ENCODE results near the gene DCUN1D1. TPM values are rescaled to one million over a fixed set of nuclear protein-coding genes. Genes with fewer than 3 reads are reported as not detected.

Gene DCUN1D1
- total RNA-seq, 1 donor: 39.6 TPM

DNA sequence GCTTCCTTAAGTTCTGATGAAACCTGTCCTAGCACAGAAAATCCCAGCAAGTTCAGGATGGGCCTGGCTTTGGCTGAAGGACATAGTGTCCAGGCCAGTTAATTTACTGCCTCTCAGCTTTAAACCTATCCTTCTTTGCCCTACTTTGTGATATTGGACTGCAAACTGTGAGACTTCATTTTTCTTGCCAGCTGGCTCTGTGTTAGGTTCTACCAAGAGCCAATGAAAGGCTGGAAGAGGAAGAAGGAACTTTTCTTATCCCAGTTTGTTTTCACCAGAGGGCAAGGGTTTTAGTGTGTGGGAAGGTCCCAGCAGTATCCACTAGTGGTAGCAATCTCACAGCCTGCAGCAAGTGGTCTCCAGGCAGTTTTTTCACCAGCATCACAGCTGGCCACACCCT lies 18.2 kb downstream of the DCUN1D1 start:
- Histone ChIP-seq H3K9me3 (ENCODE audit: low read depth, low read length) (no peaks in the 10 kb centered on the region), H3K27me3 (ENCODE audit: insufficient read depth, low read length) (no peaks in the 10 kb centered on the region)

GRCh38 chr3:182959474-182960350 lies 20.6 kb downstream of the DCUN1D1 start:
- Histone ChIP-seq H3K27me3 (ENCODE audit: insufficient read depth, low read length) (no peaks in the 10 kb centered on the region), H3K9me3 (ENCODE audit: low read depth, low read length) (no peaks in the 10 kb centered on the region), H3K4me3 (ENCODE audit: low read length) (no peak overlapping the region), H3K4me1 (ENCODE audit: insufficient read depth, low read length) (peaks cover 6% of the 10 kb centered on the region)

More for the DNA sequence above, 18.2 kb downstream of the DCUN1D1 start:
- H3K4me1 ChIP-seq (ENCODE audit: insufficient read depth, low read length): peaks cover 9% of the 10 kb centered on the region
- no peak overlapping the region for H3K4me3 ChIP-seq (ENCODE audit: low read length)

DNA sequence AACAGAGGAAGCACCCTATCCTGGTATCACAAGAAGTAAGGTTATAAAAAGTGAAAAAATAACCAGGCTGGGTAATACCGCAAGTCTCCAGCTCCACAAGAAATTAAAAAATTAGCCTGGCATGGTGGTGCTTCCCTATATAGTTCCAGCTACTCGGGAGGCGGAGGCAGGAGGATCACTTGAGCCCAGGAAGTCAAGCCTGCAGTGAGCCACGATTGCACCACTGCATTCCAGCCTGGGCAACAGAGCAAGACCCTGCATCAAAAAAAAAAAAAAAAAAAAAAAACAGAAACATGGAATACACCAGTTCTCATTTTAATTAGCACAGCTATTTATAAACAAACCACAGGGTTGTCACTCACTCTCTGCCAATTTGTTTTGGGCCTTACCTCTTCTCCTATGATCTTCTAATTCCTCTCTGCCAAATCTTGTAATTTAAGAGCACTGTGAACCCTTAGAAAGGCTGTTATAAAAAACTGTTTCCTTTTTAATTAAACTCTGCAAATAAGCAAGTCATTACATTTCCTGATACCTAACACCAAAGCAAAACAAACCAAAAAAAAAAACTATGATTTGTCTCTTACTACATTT lies 22.6 kb downstream of the DCUN1D1 start:
- peaks cover 6% of the 10 kb centered on the region for H3K4me1 ChIP-seq (ENCODE audit: insufficient read depth, low read length)
- H3K4me3 ChIP-seq (ENCODE audit: low read length): no peak overlapping the region

GRCh38 chr3:182957226-182957625 lies 23.1 kb downstream of the DCUN1D1 start:
- no peaks in the 10 kb centered on the region for H3K27me3 ChIP-seq (ENCODE audit: insufficient read depth, low read length)
- H3K4me3 ChIP-seq (ENCODE audit: low read length): no peak overlapping the region
- no peaks in the 10 kb centered on the region for H3K9me3 ChIP-seq (ENCODE audit: low read depth, low read length)
- peaks cover 6% of the 10 kb centered on the region for H3K4me1 ChIP-seq (ENCODE audit: insufficient read depth, low read length)

More for the DNA sequence above, 22.6 kb downstream of the DCUN1D1 start:
- H3K9me3 ChIP-seq (ENCODE audit: low read depth, low read length): no peaks in the 10 kb centered on the region
- no peaks in the 10 kb centered on the region for H3K27me3 ChIP-seq (ENCODE audit: insufficient read depth, low read length)

- Histone ChIP-seq H3K4me3 (ENCODE audit: low read length) (no peak overlapping the region), H3K4me1 (ENCODE audit: insufficient read depth, low read length) (peaks cover 3% of the 10 kb centered on the region), H3K27me3 (ENCODE audit: insufficient read depth, low read length) (no peaks in the 10 kb centered on the region), H3K9me3 (ENCODE audit: low read depth, low read length) (no peaks in the 10 kb centered on the region)
Measured at GRCh38 chr3:182954553-182955235, 25.6 kb downstream of the DCUN1D1 start.

- Histone ChIP-seq H3K4me1 (ENCODE audit: insufficient read depth, low read length) (no peaks in the 10 kb centered on the region), H3K9me3 (ENCODE audit: low read depth, low read length) (no peaks in the 10 kb centered on the region), H3K4me3 (ENCODE audit: low read length) (no peak overlapping the region), H3K27me3 (ENCODE audit: insufficient read depth, low read length) (no peaks in the 10 kb centered on the region)
Measured at GRCh38 chr3:182949688-182950087, 30.6 kb downstream of the DCUN1D1 start.

- no peaks in the 10 kb centered on the region for H3K4me1 ChIP-seq (ENCODE audit: insufficient read depth, low read length)
- H3K9me3 ChIP-seq (ENCODE audit: low read depth, low read length): no peaks in the 10 kb centered on the region
- no peaks in the 10 kb centered on the region for H3K27me3 ChIP-seq (ENCODE audit: insufficient read depth, low read length)
- no peak overlapping the region for H3K4me3 ChIP-seq (ENCODE audit: low read length)
Measured at GRCh38 chr3:182948305-182948704, 32.0 kb downstream of the DCUN1D1 start.

DNA sequence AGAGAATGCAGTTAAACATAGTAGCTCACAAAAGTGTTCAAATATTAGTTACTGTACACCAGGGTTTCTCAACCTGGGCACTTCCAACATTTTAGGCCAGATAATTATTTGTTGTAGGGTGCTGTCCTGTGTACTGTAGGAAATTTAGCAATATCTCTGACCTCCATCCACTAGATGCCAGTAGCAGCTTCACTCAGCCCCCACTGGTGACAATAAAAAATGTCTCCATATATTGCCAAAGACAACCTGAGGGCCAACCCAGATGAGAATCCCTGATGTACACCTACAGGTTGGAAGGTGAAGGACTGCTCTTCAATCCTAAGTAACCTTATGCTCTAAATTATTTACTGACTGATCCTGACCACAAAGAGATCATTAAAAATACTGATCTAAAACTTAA lies 32.5 kb downstream of the DCUN1D1 start:
- H3K9me3 ChIP-seq (ENCODE audit: low read depth, low read length): no peaks in the 10 kb centered on the region
- no peaks in the 10 kb centered on the region for H3K27me3 ChIP-seq (ENCODE audit: insufficient read depth, low read length)
- H3K4me1 ChIP-seq (ENCODE audit: insufficient read depth, low read length): no peaks in the 10 kb centered on the region
- H3K4me3 ChIP-seq (ENCODE audit: low read length): no peak overlapping the region

GRCh38 chr3:182941719-182942118 lies 38.6 kb downstream of the DCUN1D1 start:
- Histone ChIP-seq H3K27me3 (ENCODE audit: insufficient read depth, low read length) (no peaks in the 10 kb centered on the region), H3K4me1 (ENCODE audit: insufficient read depth, low read length) (no peaks in the 10 kb centered on the region), H3K4me3 (ENCODE audit: low read length) (no peak overlapping the region), H3K9me3 (ENCODE audit: low read depth, low read length) (no peaks in the 10 kb centered on the region)

DNA sequence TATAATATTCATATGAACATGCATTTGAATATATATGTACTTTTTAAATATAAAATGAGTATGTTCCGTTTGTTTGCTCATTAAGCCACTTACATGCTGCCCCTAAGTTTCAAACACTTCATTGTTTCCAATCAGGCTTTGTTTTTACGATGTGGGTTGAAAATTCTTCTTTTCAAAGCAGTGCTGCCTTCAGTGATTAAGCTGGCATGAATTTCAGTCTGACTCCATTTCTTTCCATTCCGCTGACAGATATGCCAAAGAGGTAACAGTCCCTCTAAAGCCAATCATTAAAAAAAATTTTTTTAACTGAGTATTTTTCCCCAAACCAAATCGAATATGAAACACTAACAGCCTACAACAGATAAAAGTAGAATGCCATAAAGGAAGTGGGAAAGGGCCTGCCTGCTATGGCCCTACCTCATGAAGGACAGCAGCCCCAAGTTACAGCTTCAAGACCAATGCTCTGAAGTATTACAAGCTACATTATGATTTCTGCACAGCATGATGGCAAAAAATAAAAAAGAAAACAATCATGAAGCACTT lies 40.0 kb downstream of the DCUN1D1 start:
- Histone ChIP-seq H3K4me3 (ENCODE audit: low read length) (no peak overlapping the region), H3K27me3 (ENCODE audit: insufficient read depth, low read length) (no peaks in the 10 kb centered on the region), H3K4me1 (ENCODE audit: insufficient read depth, low read length) (no peaks in the 10 kb centered on the region), H3K9me3 (ENCODE audit: low read depth, low read length) (no peaks in the 10 kb centered on the region)

- H3K4me1 ChIP-seq (ENCODE audit: insufficient read depth, low read length): no peaks in the 10 kb centered on the region
- H3K4me3 ChIP-seq (ENCODE audit: low read length): no peak overlapping the region
- no peaks in the 10 kb centered on the region for H3K27me3 ChIP-seq (ENCODE audit: insufficient read depth, low read length)
- H3K9me3 ChIP-seq (ENCODE audit: low read depth, low read length): peaks cover 4% of the 10 kb centered on the region
Measured at GRCh38 chr3:182937293-182938051, 42.9 kb downstream of the DCUN1D1 start.

DNA sequence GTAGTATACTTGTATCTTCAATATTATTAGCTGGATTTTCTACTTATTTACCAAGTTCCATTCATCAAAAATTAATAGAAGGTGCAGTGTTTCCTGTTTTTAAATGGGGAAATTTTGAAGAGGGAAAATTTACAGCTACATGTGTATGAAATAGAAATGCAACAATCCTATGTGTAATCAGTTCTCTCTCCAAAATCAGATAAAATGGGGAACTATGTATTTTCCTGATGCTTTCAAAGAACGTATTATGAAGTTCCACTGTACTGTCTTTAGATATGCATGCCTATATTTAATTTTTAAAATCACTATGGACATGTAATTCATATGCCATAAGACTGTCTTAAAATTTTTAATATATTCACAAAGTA lies 43.4 kb downstream of the DCUN1D1 start:
- Histone ChIP-seq H3K27me3 (ENCODE audit: insufficient read depth, low read length) (no peaks in the 10 kb centered on the region), H3K4me3 (ENCODE audit: low read length) (no peak overlapping the region), H3K4me1 (ENCODE audit: insufficient read depth, low read length) (no peaks in the 10 kb centered on the region), H3K9me3 (ENCODE audit: low read depth, low read length) (peaks cover 10% of the 10 kb centered on the region)

- Histone ChIP-seq H3K4me3 (ENCODE audit: low read length) (no peak overlapping the region), H3K9me3 (ENCODE audit: low read depth, low read length) (peaks cover 10% of the 10 kb centered on the region), H3K27me3 (ENCODE audit: insufficient read depth, low read length) (no peaks in the 10 kb centered on the region), H3K4me1 (ENCODE audit: insufficient read depth, low read length) (no peaks in the 10 kb centered on the region)
Measured at GRCh38 chr3:182936239-182936917, 44.0 kb downstream of the DCUN1D1 start.

DNA sequence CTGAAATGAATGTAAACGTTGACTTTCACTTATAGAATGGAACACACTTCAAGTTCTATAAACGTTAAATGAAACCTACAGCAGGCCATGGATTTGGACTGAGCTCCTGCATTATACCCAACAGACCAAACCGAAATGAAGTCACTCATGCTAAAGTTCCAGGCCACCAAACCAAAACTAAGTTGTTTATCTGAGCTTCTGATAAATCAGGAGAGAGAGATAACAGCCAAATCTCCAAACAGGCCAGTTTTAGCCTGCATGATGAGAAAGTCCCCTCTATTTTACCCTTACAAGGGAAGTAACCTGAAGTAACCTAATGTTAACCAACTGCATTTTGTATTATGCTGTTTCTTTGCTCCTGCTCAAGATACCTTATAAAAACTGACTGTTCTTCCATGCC lies 44.5 kb downstream of the DCUN1D1 start:
- H3K27me3 ChIP-seq (ENCODE audit: insufficient read depth, low read length): no peaks in the 10 kb centered on the region
- no peaks in the 10 kb centered on the region for H3K4me1 ChIP-seq (ENCODE audit: insufficient read depth, low read length)
- H3K9me3 ChIP-seq (ENCODE audit: low read depth, low read length): peaks cover 10% of the 10 kb centered on the region
- no peak overlapping the region for H3K4me3 ChIP-seq (ENCODE audit: low read length)

Data from mononuclear cell (primary cell).